Measurements from ENCODE around the gene THAP2. TPM values are rescaled to one million over a fixed set of nuclear protein-coding genes. Genes with fewer than 3 reads are reported as not detected.

The THAP2 gene
- total and polyA plus RNA-seq, 2 donors (not counting 3 experiments of a cell fraction or from before 2014, with no cell fraction given): 1.4 to 4.4 TPM

- CTCF ChIA-PET: no interaction called here
Observed at GRCh38 chr12:71682466-71682865, 18.4 kb downstream of the THAP2 start.

GRCh38 chr12:71683633-71684032 lies 19.5 kb downstream of the THAP2 start:
- no peak for TF ChIP-seq POLR2A (IDR thresholded peaks at IDR 0.05; ENCODE audit: low read depth, low read length)
- TF ChIP-seq, protein P1, sequence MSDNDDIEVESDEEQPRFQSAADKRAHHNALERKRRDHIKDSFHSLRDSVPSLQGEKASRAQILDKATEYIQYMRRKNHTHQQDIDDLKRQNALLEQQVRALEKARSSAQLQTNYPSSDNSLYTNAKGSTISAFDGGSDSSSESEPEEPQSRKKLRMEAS (IDR thresholded peaks at IDR 0.05; ENCODE audit: insufficient read depth, insufficient read length): no peak
- TF ChIP-seq CTCF (IDR thresholded peaks at IDR 0.05; ENCODE audit: extremely low read depth in 1 of 2, insufficient read depth in 1 of 2, low read depth in 1 of 2, low read length in 2 of 2): no peak
- POLR2A ChIA-PET: no interaction called here
- no peak overlapping the region for H3K4me2 ChIP-seq (ENCODE audit: insufficient read depth, low read length)
- no peak overlapping the region for H3K27ac ChIP-seq (ENCODE audit: insufficient read depth, low read depth, low read length)
- no peaks in the 10 kb centered on the region for H4K20me1 ChIP-seq (replicated peaks; ENCODE audit: control insufficient read depth, extremely low read depth, insufficient read depth, low read length)
- CTCF ChIA-PET: interaction anchor here (4.6 kb wide), 1 partner anchor 62 kb away, joined by 59 read pairs; no protein-coding TSS in a partner anchor
- H3K79me2 ChIP-seq (ENCODE audit: control insufficient read depth, insufficient read depth, low read length): no peaks in the 10 kb centered on the region
- DNase-seq (ENCODE audit: low read depth, low spot score) (no peak), FAIRE-seq (no peak)
- no peaks in the 10 kb centered on the region for H3K27me3 ChIP-seq (ENCODE audit: control insufficient read depth in 2 of 2, insufficient read depth in 2 of 2, low read length in 2 of 2)
- intact Hi-C loops (cut with micrococcal nuclease) (no loop called here), dilution Hi-C loops (cut with MboI; ENCODE audit: extremely low pct_ligation_motif_present, low sequenced_read_pairs) (no loop called here)
- no TSS peak for BruUV-seq (replicated peaks)
- H3K4me3 ChIP-seq (replicated peaks in 1 of 3; ENCODE audit: insufficient read depth in 1 of 3, low read depth in 1 of 3, low read length in 3 of 3): no peak overlapping the region
- no peak overlapping the region for H2AFZ ChIP-seq (ENCODE audit: low read depth, low read length)
- H3K9me3 ChIP-seq (replicated peaks; ENCODE audit: control insufficient read depth, insufficient read depth, low read length): no peaks in the 10 kb centered on the region
- H3K9ac ChIP-seq (replicated peaks; ENCODE audit: extremely low read depth, insufficient read depth, low read length): no peak overlapping the region
- H3K36me3 ChIP-seq (ENCODE audit: control insufficient read depth in 2 of 2, extremely low read depth in 1 of 2, insufficient read depth in 2 of 2, low read length in 2 of 2): no peaks in the 10 kb centered on the region
- H3K4me1 ChIP-seq (ENCODE audit: control insufficient read depth, extremely low read depth, insufficient read depth, low read length): peaks cover 4% of the 10 kb centered on the region
- H3K9me1 ChIP-seq (replicated peaks; ENCODE audit: control insufficient read depth, extremely low read depth, insufficient read depth, low read length): no peaks in the 10 kb centered on the region

More at GRCh38 chr12:71682466-71682865, 18.4 kb downstream of the THAP2 start:
- Histone ChIP-seq H3K27ac (ENCODE audit: insufficient read depth, low read depth, low read length) (no peak overlapping the region), H3K4me2 (ENCODE audit: insufficient read depth, low read length) (no peak overlapping the region), H2AFZ (ENCODE audit: low read depth, low read length) (no peak overlapping the region), H3K9me1 (replicated peaks; ENCODE audit: control insufficient read depth, extremely low read depth, insufficient read depth, low read length) (no peaks in the 10 kb centered on the region), H3K4me1 (ENCODE audit: control insufficient read depth, extremely low read depth, insufficient read depth, low read length) (peaks cover 4% of the 10 kb centered on the region), H3K79me2 (ENCODE audit: control insufficient read depth, insufficient read depth, low read length) (no peaks in the 10 kb centered on the region), H3K27me3 (ENCODE audit: control insufficient read depth in 2 of 2, insufficient read depth in 2 of 2, low read length in 2 of 2) (no peaks in the 10 kb centered on the region), H3K9ac (replicated peaks; ENCODE audit: extremely low read depth, insufficient read depth, low read length) (no peak overlapping the region), H3K36me3 (ENCODE audit: control insufficient read depth in 2 of 2, extremely low read depth in 1 of 2, insufficient read depth in 2 of 2, low read length in 2 of 2) (no peaks in the 10 kb centered on the region), H4K20me1 (replicated peaks; ENCODE audit: control insufficient read depth, extremely low read depth, insufficient read depth, low read length) (no peaks in the 10 kb centered on the region), H3K9me3 (replicated peaks; ENCODE audit: control insufficient read depth, insufficient read depth, low read length) (no peaks in the 10 kb centered on the region), H3K4me3 (replicated peaks in 1 of 3; ENCODE audit: insufficient read depth in 1 of 3, low read depth in 1 of 3, low read length in 3 of 3) (no peak overlapping the region)
- DNase-seq (ENCODE audit: low read depth, low spot score) (no peak), FAIRE-seq (no peak)
- dilution Hi-C loops (cut with MboI; ENCODE audit: extremely low pct_ligation_motif_present, low sequenced_read_pairs): no loop called here
- TF ChIP-seq FOS (IDR thresholded peaks at IDR 0.05; ENCODE audit: borderline replicate concordance, insufficient read depth, low read length): no peak
- POLR2A ChIA-PET: no interaction called here
- intact Hi-C loops (cut with micrococcal nuclease): no loop called here
- no TSS peak for BruUV-seq (replicated peaks)

Data from endothelial cell of umbilical vein (primary cell).